ENCODE data around the gene TGM2. TPM values are rescaled to one million over a fixed set of nuclear protein-coding genes. Genes with fewer than 3 reads are reported as not detected.

The TGM2 gene
- under 1 TPM; 0.27 to 0.37 TPM for total RNA-seq
- polyA plus RNA-seq (2013, experiment 1 of 2), result 3.4 TPM
- polyA plus RNA-seq (2013, experiment 2 of 2), result 2.1 TPM
- long read RNA-seq, experiment 1, result 0 reads
- long read RNA-seq, experiment 2, full-length matches to known transcripts, result 1 of 2 reads
- long read RNA-seq, experiment 2, partial matches to known transcripts, result 1 of 2 reads
- long read RNA-seq, experiment 2, other reads (novel, unspliced or antisense), result 0 of 2 reads
- long read RNA-seq, experiment 3, partial matches to known transcripts, result 0 of 1 reads
- long read RNA-seq, experiment 3, other reads (novel, unspliced or antisense), result 0 of 1 reads
- long read RNA-seq, experiment 4, result 0 reads

DNA sequence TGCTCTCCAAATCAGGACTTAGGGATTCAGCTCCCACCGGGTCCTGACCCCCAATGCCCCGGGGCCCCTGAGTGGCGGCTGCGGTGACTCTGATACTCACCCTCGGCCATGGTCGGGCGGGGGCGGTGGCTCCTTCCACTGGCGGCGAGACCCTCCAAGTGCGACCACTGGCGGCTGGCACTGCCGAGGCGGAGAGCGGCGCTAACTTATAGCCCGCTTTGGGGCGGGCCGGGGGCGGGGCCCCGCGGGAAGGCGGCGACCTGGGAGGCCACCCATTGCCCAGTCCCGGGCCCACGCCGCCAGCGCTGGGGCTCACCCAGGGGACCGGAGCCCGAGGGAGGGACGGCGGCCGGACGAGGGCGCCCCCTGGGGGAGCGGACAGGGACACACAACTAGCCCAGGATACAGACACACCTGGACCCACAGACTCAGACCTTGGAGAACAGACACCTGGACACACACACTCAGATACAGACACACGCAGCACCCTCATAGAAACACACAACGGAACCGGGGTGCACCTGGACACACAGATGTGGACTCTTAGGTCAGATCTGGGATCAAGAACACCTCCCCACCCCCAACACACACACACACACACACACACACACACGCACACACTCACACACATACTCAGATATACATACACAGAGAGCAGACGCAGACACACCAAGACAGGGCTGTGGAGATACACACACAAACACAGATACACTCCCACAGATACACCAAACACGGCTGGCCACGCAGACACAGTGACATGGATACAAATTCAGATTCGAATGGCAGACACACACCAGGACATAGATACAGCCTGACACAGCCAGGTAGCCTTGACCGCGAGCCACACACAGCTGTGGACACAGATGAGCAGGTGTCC, at the start of gene TGM2:
Gene TGM2, minus strand, starts transcription at position 182 of the 877 bp plus-strand sequence. Its CDS starts 72 bp downstream, at position 110.
- Mint-ChIP-seq H3K36me3 (ENCODE audit: low read depth) (no peaks in the 10 kb centered on the region), H3K4me1 (no peaks in the 10 kb centered on the region), H3K9me3 (no peaks in the 10 kb centered on the region), H3K4me3 (peak within 1 kb of the TSS; percentile 44), H3K27me3 (ENCODE audit: insufficient read depth) (peaks cover 10% of the 10 kb centered on the region), H3K27ac (no peak within 1 kb of the TSS)
- Histone ChIP-seq H3K9me3 (ENCODE audit: control insufficient read depth, low read length) (no peaks in the 10 kb centered on the region), H3K36me3 (ENCODE audit: control insufficient read depth, insufficient read depth, low read length) (no peaks in the 10 kb centered on the region), H3K27ac (ENCODE audit: low read depth, low read length) (no peak within 1 kb of the TSS), H3K9ac (ENCODE audit: extremely low read depth, low read length, poor library complexity, severe bottlenecking) (no peak within 1 kb of the TSS), H3K4me1 (ENCODE audit: control insufficient read depth, insufficient read depth, low read length) (no peaks in the 10 kb centered on the region), H3K27me3 (ENCODE audit: control insufficient read depth, insufficient read depth, low read length, poor library complexity, severe bottlenecking) (peaks cover 5% of the 10 kb centered on the region), H3K4me3 (ENCODE audit: low read length) (peak within 1 kb of the TSS; percentile 35)
- TF ChIP-seq, protein P1, sequence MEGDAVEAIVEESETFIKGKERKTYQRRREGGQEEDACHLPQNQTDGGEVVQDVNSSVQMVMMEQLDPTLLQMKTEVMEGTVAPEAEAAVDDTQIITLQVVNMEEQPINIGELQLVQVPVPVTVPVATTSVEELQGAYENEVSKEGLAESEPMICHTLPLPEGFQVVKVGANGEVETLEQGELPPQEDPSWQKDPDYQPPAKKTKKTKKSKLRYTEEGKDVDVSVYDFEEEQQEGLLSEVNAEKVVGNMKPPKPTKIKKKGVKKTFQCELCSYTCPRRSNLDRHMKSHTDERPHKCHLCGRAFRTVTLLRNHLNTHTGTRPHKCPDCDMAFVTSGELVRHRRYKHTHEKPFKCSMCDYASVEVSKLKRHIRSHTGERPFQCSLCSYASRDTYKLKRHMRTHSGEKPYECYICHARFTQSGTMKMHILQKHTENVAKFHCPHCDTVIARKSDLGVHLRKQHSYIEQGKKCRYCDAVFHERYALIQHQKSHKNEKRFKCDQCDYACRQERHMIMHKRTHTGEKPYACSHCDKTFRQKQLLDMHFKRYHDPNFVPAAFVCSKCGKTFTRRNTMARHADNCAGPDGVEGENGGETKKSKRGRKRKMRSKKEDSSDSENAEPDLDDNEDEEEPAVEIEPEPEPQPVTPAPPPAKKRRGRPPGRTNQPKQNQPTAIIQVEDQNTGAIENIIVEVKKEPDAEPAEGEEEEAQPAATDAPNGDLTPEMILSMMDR (conservative IDR thresholded peaks at IDR 0.05), result peak; percentile 95
- DNase-seq, result peak; percentile 90
- 19 to 34% methylated on average over 14 to 46 of the region's 46 CpGs for WGBS, 2 experiments (ENCODE audit: insufficient coverage in 1 of 2, insufficient read length in 1 of 2)

DNA sequence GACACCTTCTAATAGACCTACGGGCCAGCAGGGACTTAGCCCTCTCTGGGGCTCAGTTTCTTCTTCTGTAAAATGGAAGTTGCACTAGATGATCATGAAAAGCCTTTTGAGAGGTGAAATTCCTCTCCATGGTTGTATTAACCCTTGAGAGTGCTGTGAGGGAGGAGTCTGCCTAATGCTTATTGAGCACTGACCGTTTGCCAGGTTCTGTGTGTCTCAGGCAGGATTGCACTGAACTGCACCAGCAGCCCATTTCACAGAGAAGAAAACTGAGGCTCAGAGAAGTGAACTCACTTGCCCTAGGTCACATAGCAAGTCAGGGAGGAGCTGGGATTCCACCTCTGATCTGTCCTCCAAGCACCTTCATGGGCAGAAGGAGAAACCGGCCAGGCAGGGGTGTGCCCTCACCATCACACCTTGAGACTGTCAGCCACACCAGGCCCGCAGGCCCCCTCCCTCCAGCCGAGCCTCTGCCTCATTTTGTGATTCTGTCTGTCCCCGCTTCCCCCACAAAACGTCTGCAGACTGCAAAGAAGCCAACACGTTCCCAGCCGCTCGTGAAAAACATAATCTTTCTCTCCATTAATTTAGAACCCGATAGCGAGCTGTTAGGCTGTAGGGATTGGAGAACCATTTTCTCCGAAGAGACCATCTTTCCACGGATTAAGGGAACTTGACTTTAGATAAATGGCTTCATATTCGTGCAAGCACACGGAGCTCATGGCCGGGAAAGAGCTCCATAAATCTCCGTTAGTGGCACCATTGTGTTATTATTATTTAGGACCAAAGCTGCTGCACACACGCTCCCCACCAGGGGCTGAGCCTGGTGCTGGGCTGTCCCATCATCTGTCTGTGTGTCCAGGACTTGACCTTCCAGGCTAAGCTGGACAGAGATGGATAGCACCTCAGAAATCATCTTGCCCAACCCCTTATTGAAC, 49.5 kb upstream of the TGM2 start:
- no peak overlapping the region for H3K4me3 Mint-ChIP-seq
- Histone ChIP-seq H3K36me3 (ENCODE audit: control insufficient read depth, insufficient read depth, low read length) (no peaks in the 10 kb centered on the region), H3K4me1 (ENCODE audit: control insufficient read depth, insufficient read depth, low read length) (no peaks in the 10 kb centered on the region), H3K4me3 (ENCODE audit: low read length) (no peak overlapping the region), H3K27ac (ENCODE audit: low read depth, low read length) (no peak overlapping the region), H3K9me3 (ENCODE audit: control insufficient read depth, low read length) (no peaks in the 10 kb centered on the region), H3K9ac (ENCODE audit: extremely low read depth, low read length, poor library complexity, severe bottlenecking) (no peak overlapping the region), H3K27me3 (ENCODE audit: control insufficient read depth, insufficient read depth, low read length, poor library complexity, severe bottlenecking) (no peaks in the 10 kb centered on the region)
- no peak overlapping the region for H3K27ac Mint-ChIP-seq
- TF ChIP-seq, protein P1 (conservative IDR thresholded peaks at IDR 0.05), result peak; percentile 57
- peaks cover 5% of the 10 kb centered on the region for H3K4me1 Mint-ChIP-seq
- H3K36me3 Mint-ChIP-seq (ENCODE audit: low read depth), result no peaks in the 10 kb centered on the region
- 87 to 89% methylated on average over 13 to 19 of the region's 19 CpGs for WGBS, 2 experiments (ENCODE audit: insufficient coverage in 1 of 2, insufficient read length in 1 of 2)
- no peaks in the 10 kb centered on the region for H3K9me3 Mint-ChIP-seq
- no peak for DNase-seq
- H3K27me3 Mint-ChIP-seq (ENCODE audit: insufficient read depth), result peaks cover 4% of the 10 kb centered on the region

DNA sequence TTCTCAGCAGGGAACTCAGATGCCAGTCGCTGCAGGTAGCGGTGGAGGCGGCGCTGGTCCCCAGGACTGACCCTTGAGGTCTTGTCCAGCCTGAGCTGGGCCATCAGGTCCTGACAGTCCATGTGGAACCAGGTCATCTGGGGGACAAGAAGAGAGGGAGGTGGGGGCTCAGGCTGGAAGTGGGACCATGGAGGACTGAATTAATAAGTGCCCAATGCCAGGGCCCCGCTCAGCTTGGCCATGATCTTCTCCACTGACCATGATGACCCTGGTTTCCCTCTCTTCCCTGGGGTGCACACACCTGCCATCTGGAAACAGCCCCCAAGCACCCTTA, 48.5 kb upstream of the TGM2 start:
- Mint-ChIP-seq H3K27me3 (ENCODE audit: insufficient read depth) (peaks cover 4% of the 10 kb centered on the region), H3K27ac (no peak overlapping the region), H3K4me3 (no peak overlapping the region), H3K4me1 (peaks cover 5% of the 10 kb centered on the region), H3K36me3 (ENCODE audit: low read depth) (no peaks in the 10 kb centered on the region), H3K9me3 (no peaks in the 10 kb centered on the region)
- Histone ChIP-seq H3K9ac (ENCODE audit: extremely low read depth, low read length, poor library complexity, severe bottlenecking) (no peak overlapping the region), H3K9me3 (ENCODE audit: control insufficient read depth, low read length) (no peaks in the 10 kb centered on the region), H3K36me3 (ENCODE audit: control insufficient read depth, insufficient read depth, low read length) (no peaks in the 10 kb centered on the region), H3K4me1 (ENCODE audit: control insufficient read depth, insufficient read depth, low read length) (no peaks in the 10 kb centered on the region), H3K4me3 (ENCODE audit: low read length) (no peak overlapping the region), H3K27me3 (ENCODE audit: control insufficient read depth, insufficient read depth, low read length, poor library complexity, severe bottlenecking) (no peaks in the 10 kb centered on the region), H3K27ac (ENCODE audit: low read depth, low read length) (no peak overlapping the region)
- DNase-seq, result no peak
- 91 to 94% methylated on average over 5 of the region's 5 CpGs for WGBS, 2 experiments (ENCODE audit: insufficient coverage in 1 of 2, insufficient read length in 1 of 2)
- TF ChIP-seq, protein P1 (conservative IDR thresholded peaks at IDR 0.05), result no peak
